Activated CD4-positive, alpha-beta T cell treated with anti-CD3 and anti-CD28 coated beads for 48 hours (primary cell): Measurements from ENCODE around the gene FOXD2.

Source experiments
- DNase-seq: peaks from one replicate; pipeline ENCODE4 v3.0.0-alpha.2; 2020

Gene FOXD2

DNA sequence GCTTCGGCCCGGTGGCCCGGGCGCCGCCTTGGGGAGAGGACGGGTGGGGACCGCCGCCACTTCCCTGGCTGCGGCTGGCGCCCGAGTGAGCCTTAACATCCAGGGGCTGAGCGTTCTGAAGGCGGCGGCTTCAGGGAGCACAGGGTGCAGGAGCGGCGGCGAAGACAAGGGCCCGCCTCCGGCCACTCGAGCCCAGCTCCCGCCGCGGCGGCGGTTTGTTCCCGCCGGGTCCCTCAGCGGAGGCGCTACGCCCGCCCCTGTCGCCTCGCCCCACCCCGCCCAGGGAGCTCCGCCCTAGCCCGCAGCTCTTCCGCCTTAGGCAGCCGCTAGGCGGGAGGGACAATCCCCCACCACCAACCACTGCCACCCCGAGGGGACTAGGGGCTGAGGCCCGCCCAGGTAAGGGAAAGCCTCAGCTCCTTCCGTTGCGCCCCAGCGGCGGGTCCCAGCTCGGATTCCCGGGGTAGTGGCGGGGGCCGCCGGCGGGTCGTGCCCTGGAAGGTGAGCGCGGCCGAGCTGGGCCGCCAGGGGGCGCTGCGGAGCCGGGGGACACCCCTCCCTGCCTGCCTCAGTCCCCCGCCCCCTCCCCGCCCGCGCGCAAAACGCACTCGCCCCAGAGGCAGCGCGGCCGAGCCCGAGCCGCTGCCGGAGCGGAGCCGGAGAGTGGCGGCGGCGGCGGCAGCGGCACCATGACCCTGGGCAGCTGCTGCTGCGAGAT, at the start of gene FOXD2:
FOXD2 (plus strand) TSS at position 598 of the 718 bp plus-strand sequence; CDS start at position 690, 92 bp downstream.
- DNase-seq, result peak; percentile 92

DNA sequence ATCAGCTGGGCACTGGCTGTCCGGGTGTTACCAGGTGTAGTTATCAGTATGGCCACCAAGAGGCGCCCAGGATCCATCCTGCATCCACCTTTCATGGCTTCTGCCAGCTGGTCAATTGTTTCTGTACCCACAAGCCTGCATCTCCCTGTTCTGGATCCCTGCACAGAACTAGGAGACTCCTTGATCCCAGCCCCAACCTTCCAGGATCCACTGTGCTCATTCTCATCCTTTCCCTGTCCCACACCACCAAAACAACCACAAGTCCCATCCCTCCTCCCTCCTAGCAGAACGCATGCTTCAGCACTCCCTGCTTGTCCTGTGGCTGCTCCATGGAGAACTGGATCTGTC, 49.0 kb upstream of the FOXD2 start:
- DNase-seq, result peak; percentile 63

DNA sequence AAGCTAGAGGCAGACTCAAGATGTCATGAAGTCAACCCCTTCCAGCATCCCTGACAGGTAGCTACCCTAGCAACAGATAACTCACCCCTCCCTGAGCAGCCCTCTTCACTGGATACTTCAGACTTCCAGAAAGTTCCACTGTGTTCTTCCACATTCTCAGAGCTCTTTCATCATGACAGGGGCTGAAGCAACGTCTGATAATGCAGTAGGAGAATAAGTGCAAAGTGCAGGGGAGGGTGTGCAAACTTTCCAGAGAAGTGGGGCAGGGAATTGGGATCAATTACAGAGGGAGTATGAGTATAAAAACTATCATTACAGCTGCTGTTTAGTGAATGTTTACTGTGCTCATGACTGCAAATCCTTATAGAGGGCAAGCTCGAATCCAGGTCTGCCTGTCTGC, 48.1 kb upstream of the FOXD2 start:
- DNase-seq, result no peak

DNA sequence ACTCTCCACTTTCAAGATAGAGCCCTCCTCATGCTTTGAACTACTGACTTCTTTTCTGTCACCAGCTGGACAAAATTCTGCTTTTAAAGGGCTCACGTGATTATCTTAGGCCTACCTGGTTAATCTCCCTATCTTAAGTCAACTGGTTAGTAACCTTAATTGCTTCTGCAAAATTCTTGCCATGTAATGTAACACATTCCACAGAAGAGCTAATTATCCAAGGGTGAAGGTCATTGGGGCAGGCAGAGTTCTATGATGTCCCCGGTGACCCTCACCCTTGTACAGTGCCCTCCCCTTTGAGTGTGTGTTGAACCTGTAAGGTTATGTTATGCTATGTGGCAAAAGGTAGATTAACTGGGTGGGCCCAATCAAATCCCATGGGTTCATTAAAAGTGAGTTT, 47.0 kb upstream of the FOXD2 start:
- DNase-seq, result no peak

DNA sequence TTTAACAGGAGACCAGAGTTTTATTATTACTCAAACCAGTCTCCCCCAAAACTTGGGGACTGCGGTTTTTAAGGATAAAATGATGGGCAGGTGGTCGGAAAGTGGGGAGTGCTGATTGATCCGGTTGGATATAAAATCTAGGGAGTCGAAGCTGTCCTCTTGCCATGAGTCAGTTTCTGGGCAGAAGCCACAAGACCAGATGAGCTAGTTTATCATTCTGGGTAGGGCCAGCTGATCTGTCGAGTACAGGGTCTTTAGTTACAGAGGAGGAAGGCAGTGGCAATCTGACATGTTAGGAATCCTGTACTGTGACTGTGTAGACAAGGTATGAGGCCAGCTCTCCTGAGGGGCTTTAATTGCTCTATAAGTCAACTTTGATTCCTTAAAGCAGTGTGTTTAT, 44.7 kb upstream of the FOXD2 start:
- DNase-seq, result no peak

DNA sequence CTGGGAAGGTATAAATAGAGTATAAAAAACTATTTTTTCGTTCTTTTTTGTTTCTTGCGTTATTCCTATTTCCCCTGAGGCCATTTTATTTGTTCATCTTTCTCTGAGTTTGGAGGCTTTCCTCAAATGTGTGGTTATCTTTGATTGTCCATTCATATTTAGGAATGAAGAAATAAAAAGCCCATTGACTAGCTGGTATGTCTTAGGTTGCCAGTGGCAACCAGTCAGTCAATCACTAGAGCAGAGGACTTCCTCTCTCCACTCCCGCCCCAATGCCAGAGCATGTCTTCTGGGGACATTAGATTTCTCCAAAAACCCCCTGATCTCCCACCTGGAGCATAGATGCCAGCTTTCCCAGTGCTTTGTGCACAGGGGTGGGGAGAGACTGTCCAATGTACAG, 42.4 kb upstream of the FOXD2 start:
- no peak for DNase-seq

DNA sequence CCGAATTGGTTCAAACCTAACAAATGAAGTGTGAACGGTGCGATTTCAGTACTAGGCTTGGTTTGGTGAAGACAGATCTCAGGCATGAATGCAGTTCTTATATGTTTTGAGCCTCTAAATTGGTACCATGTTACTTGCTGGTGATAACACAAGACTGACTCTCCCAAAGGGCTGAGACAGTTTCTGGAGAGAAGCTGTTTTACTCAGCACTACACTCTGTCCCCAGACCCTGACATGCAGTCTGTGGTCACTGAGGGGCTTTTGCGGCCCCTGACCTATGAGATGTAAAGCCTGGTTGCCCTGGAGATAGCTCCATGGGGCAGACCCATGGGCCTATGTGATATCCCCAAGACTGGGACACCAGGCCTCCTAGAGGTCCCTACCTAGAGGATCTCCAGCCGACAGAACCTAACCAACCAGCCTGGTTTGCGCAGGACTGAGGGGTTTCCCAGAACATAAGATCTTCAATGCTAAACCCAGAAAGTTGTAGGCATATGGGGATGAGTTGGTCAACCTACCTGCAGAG, 41.1 kb upstream of the FOXD2 start:
- DNase-seq, result no peak

DNA sequence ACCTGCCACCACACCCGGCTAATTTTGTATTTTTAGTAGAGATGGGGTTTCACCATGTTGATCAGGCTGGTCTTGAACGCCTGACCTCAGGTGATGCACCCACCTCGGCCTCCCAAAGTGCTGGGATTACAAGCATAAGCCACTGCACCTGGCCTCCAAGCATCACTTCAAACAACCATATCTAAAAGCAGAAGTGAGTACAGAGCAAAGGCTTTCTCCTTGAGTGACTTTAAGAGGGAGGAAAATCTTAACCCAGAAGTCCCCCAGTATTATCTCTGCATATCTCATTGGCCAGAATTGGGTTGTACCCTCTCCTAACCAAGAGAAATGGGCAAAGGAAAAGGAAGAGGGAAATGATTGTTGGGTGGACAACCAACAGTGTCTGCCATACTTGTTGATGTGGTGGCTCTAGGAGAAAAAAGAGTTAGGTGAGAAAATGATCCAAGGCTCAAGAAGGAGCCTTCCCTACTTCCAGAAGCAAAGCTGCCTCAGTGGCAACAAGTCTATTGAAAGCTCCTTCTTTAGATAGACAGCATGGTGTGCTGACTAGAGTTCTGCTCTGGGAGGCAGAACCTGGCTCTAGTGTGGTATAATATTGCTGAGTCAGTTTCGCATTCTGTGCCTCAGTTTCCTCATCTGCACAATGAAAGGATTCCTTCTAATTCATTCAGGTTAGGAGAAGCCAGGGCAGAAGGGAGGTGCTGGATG, 38.6 kb upstream of the FOXD2 start:
- DNase-seq, result no peak

DNA sequence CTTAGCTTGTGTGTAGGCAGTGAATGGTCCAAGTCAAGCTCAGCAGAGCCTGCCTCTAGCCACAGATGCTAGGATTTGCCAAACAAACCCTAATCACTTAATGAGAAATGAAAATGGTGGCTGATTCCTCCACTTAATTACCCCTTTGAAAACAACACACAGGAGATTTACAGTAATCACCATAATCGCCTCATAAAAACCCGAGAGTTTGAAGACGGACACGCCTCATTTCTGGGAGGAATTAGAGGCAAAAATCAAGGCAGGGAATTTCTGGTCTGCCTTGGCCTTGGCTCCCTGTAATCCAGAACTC, 38.0 kb upstream of the FOXD2 start:
- DNase-seq, result no peak

DNA sequence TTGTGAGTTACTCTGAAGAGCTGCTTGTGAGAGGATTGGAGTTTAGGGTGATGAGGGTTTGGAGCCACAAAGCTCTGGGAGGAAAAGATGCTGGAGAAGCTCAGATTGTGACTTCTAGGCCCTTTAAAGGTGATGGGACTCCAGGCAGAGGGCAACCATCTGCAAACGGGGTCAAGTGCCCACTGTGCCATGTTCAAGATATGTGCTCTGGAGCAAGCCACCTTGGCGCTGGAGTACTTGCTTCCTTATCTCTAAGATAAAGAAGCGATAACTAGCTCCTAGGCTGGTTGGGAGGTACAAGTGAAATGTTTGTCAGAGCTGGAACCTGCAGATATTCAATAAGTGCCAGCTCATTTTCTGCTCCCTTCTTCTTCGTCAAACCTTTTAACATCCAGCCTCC, 36.1 kb upstream of the FOXD2 start:
- no peak for DNase-seq

DNA sequence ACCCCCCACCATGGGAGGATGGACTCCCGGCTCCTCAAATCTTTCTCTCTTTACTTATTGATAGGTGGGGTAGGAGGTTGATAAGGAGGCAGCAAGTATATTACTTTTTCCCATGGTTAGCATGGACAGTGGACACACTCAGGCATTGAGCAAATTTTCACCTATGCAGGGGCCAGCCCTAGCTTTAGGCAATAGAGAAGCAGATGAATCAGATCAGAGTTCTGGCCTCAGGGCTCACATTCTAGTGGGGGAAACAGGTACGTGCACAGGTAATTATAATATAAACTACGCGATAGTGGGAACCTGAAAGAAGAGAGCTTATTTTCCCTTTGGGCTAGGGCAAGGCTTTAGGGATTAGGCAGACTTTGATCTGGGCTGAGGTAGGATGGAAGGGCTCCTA, 35.3 kb upstream of the FOXD2 start:
- DNase-seq, result no peak

DNA sequence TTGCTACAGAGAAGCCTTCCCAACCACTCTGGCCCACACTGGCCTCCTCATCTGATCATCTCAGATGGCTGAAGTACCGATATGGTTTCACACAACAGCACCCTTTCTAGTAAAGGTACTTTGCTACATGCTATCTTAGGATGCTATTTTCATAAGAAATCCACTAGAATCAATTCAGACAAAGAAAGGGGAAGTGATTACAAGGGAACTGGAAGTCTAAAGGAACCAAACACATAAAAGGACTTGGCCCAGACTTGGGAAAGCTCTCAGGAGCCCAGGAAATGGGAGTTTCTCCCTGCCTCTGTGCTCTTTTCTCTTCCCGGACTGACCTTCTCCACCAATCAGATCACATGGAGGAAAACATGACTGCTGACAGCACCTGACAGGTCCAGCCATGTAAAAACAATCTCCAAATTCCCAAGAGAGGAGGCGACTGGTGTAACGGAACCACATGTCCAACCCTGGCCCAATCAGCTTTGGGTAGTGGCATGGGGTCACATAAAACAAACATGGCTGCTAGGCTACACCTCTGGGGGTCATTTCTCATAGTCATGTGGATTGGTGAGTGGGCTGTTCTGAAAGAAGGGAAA, 34.4 kb upstream of the FOXD2 start:
- DNase-seq, result no peak

DNA sequence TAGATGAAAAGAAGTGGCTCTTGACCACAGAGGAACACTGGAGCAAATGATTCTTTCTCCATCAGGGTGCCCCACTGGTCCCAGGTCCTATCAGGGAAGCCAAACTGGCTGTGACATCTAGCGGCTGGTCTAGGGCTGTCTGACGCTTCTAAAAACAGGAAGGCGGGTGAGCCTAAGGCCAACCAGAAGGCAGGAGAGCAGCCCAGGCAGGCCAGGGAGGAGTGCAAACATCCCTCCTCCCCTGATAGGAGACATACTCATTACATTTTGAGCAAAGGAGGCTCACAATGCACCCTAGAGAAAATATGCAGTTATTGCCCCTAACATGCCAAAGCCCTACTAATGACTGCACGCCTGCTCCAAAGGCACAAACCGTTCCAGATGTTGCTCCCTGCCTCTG, 32.1 kb upstream of the FOXD2 start:
- DNase-seq, result no peak

DNA sequence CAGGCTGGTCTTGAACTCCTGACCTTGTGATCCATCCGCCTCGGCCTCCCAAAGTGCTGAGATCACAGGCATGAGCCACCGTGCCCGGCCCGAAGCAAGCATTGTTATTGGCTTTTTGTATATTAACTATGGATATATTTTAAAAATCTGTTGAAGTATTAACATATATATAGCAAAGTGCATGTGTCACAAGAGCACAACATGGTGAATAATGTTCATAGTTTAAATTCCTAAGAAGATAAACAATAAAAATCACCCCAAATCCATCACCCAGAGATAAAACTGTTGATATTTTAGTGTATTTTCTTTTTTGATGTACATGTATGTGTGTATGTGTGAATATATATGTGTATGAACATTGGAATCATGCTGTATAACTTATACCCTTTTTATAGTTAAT, 30.9 kb upstream of the FOXD2 start:
- no peak for DNase-seq

DNA sequence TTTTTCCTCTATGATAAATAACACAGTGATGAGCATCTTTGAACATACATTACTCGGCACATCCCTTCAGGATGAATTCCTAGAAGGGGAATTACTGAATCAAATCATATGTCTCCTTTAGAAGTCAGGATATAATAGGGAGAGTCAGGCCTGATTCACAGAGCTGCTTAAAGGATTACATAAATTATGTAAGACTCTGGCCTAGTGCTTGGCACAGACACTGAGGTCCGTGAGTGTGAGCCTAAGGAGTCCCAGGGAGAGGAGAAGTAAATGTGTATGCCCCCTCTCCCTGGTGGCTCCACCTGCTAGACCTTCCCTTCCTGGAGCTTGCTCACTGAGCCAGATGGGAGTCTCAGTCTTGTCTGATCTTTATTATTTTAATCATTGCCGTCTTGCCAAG, 30.4 kb upstream of the FOXD2 start:
- no peak for DNase-seq

DNA sequence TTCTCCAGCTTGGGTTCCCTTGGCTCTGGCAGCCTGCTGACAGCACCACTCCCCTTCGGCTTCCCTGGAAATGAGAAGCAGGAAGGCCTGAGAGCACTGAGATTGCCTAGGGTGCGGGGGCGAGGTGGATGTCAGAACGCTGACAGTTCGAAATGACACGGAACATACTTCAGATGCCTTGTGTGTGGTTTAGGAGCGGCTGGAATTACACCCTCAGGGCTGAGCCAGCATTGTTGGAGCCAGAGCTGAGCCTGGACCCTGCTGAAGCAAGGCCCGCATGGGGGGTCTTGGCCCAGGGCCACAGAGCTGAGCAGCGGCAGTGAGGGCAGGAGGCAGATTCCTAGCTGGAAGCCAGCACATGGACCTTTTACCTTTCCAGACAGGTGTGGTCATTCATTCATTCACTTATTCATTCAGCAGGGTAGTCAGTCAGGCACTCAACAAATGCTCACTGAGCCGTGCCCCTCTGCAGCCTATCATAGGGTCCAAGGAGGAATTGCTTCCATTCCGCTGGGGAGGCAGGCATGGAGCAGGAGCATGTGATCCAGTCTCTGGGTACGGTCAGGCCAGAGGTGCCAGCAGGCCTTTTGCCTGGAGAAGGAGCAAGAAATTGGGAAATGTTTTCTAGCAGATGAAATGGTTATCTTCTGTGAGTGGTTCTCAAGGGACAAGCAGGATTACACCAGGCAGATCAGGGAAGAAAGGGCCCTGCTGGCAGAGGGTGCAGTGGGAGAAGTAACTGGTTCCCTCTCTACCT, 28.4 kb upstream of the FOXD2 start:
- DNase-seq, result no peak

DNA sequence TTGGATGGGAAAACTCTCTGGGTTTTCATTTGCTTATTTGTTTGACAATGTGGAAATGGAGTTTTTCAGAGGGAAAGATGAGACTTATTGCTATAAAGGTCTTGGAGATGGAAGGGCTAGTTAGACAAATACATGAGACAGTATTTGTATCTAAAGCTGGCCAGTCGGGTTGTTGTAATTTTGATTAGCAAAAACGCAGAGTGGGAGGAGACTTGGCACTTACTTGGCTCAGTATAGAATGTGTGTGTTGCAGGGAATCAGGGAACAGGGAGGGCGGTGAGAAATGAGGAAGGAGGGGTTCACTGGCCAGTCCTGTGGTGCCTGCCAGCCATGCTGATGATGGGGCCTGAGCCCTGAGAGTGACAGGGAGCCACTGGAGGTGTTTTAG, 27.8 kb upstream of the FOXD2 start:
- no peak for DNase-seq

DNA sequence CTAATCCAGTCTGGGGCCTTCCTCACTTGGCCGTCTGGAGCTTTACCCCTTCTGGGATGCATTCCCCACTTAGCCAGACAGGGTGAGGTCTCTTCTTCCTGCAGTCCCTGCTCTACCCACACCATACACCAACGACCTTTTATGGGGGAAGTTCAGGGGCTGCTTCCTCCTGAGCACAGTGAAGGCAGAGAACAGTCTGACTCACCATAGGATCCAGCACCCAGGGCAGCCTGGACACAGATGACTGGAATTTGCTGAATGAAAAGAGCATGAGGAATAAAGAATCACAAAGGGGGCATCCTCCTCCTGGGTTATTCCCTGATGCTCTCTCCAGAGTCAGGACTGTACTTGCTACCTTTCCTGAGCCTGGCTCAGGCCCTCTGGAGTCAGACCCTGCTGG, 26.4 kb upstream of the FOXD2 start:
- no peak for DNase-seq

DNA sequence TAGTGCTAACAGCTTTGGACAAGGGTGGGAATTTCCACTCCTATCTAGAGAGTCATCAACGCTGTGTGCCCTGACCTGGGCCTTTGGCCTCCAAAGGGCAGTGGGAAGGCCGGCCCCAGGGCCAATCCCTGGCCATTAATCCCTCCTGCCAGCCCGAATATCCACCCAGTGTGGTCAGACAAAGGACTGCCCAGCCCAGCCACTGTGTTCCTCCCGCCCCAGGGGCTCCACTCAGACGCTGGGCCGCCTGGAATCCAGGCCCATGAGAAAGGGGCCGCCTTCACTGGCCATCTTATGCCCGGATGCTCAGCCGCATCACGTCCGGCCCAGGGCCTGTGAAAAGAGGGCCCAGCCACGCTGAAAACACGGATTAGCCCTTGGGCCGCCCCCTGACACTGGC, 25.4 kb upstream of the FOXD2 start:
- no peak for DNase-seq

DNA sequence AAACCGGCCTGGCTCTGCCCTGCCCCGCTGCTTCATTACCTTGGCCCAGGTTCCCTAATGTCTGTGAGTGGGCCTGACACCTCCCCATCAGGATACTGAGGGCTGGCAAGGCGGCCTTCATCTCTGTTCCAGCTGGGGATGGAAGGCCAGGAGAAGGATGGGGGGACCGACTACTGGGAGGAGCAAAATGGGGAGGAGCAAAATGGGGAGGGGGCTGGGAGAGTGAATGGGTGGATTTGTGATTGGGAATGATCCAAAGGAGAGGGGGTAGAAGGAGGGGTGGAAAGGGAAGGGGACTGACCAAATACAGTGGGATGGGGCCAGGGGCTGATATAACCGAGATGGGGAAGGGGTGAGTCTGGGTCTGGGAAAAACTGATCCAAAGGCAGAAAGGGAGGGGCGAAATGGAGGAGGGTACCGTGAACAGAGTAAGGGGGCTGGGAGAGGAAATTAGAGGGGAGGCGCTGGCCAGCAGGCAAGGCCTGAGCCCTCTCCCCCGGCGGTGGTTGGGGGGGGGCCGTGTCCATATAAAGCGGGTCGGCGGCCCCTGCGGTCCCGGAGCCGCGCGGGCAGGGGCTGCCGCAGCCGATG, 22.0 kb upstream of the FOXD2 start, which contains the start of gene FOXE3:
FOXE3 (plus strand) TSS at position 558 of the 591 bp plus-strand sequence; CDS start at position 589, 31 bp downstream.
- DNase-seq, result no peak

DNA sequence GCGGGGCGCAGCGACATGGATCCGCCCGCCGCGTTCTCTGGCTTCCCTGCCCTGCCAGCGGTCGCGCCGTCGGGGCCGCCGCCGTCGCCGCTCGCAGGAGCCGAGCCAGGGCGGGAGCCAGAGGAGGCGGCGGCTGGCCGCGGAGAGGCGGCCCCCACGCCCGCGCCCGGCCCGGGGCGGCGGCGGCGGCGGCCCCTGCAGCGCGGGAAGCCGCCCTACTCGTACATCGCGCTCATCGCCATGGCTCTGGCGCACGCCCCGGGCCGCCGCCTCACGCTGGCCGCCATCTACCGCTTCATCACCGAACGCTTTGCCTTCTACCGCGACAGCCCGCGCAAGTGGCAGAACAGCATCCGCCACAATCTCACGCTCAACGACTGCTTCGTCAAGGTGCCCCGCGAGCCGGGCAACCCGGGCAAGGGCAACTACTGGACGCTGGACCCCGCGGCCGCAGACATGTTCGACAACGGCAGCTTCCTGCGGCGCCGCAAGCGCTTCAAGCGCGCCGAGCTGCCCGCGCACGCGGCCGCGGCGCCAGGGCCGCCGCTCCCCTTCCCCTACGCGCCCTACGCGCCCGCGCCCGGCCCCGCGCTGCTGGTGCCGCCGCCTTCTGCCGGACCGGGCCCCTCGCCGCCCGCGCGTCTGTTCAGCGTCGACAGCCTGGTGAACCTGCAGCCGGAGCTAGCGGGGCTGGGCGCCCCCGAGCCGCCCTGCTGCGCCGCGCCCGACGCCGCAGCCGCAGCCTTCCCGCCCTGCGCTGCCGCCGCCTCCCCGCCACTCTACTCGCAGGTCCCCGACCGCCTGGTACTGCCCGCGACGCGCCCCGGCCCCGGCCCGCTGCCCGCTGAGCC, 21.3 kb upstream of the FOXD2 start:
- DNase-seq, result peak; percentile 27
